K562 (cell line): ENCODE results near the gene SLFN5. TPM values are rescaled to one million over a fixed set of nuclear protein-coding genes. Genes with fewer than 3 reads are reported as not detected.

Source experiments
- DNMT1 ChIP-seq: fragments of 450-650 bp; IDR thresholded peaks from 2 replicates; pipeline ENCODE4 v1.6.1; 2016; ENCODE audit warnings: antibody characterized with exemption, mild to moderate bottlenecking
- FIP1L1 ChIP-seq: fragments of 200-400 bp; formaldehyde crosslinking; IDR thresholded peaks from 2 replicates; pipeline ENCODE4 v1.6.1; 2018; ENCODE audit warnings: mild to moderate bottlenecking, low read depth, low read length; ENCODE audit not compliant: poor library complexity, severe bottlenecking
- GTF2E2 ChIP-seq: fragments of 200-800 bp; sonication (Bioruptor generic); IDR thresholded peaks from 2 replicates; pipeline ENCODE4 v1.6.1; 2016; ENCODE audit warnings: missing genetic modification characterization, missing compliant biosample characterization
- LEF1 ChIP-seq: fragments of 450-650 bp; IDR thresholded peaks from 2 replicates; pipeline ENCODE4 v1.6.1; 2016; ENCODE audit warnings: mild to moderate bottlenecking
- NFE2 ChIP-seq: IDR thresholded peaks from 2 replicates; pipeline ENCODE4 v1.6.1; 2014; ENCODE audit warnings: antibody characterized with exemption, low read depth
- SP1 ChIP-seq: sonication (generic); formaldehyde crosslinking; IDR thresholded peaks from 2 replicates; pipeline ENCODE4 v1.8.1; 2022; ENCODE audit warnings: mild to moderate bottlenecking, missing genetic modification reagents
- STAT5A ChIP-seq: IDR thresholded peaks from 2 replicates; pipeline ENCODE4 v1.6.1; 2012; ENCODE audit warnings: low read length, inconsistent platforms, borderline replicate concordance
- ZNF280A ChIP-seq: fragments of 450-650 bp; IDR thresholded peaks from 2 replicates; pipeline ENCODE4 v1.6.1; 2018; ENCODE audit warnings: mild to moderate bottlenecking, low read depth; ENCODE audit not compliant: partially characterized antibody
- ZNF551 ChIP-seq: fragments of 250-450 bp; sonication (Bioruptor Pico); IDR thresholded peaks from 2 replicates; pipeline ENCODE4 v1.5.0; 2021; ENCODE audit warnings: mild to moderate bottlenecking, moderate library complexity
- ZNF592 ChIP-seq: fragments of 450-650 bp; IDR thresholded peaks from 2 replicates; pipeline ENCODE4 v1.6.1; 2017; ENCODE audit warnings: antibody characterized with exemption, mild to moderate bottlenecking
- polyA plus RNA-seq, 8 experiments: library from polyadenylated mRNA; depleted of rRNA in 4 of 8; stranded (reverse) in 5 of 8; unstranded in 3 of 8; fragments of >200 nt; fragmentation: Nextera tagmentation in 2 of 8; fragmentation: Illumina TruSeq in 1 of 8; extraction: Ambion mirVana in 2 of 8; extraction: Trizol in 1 of 8; gene quantifications; 2 replicates each; pipeline versions ENCODE4 v1.2.1 to v1.2.3, GENCODE V29; 2011 to 2014; ENCODE audit warnings: inconsistent platforms in 1 of 8, missing spikeins in 1 of 8
- total RNA-seq, 7 experiments: library from RNA; depleted of rRNA in 6 of 7; stranded (reverse); fragments of >200 nt in 6 of 7; fragmentation: Illumina TruSeq in 2 of 7; extraction: Trizol in 2 of 7; gene quantifications; 2 replicates each; pipeline versions ENCODE4 v1.2.1 to v1.2.3, GENCODE V29; 2011 to 2021; ENCODE audit warnings: low replicate concordance in 1 of 7
- TF ChIP-seq, protein P1 (sequence below): sonication (generic); formaldehyde crosslinking; IDR thresholded peaks from 2 replicates; pipeline ENCODE4 v1.8.1; 2023; ENCODE audit warnings: mild to moderate bottlenecking, missing genetic modification reagents
- TF ChIP-seq, protein P2 (sequence below), 3 experiments: fragments of 200-800 bp in 1 of 3; fragments of 250-450 bp in 1 of 3; fragments of 450-650 bp in 1 of 3; sonication (Bioruptor Pico) in 1 of 3; sonication (Bioruptor generic) in 1 of 3; formaldehyde crosslinking in 1 of 3; IDR thresholded peaks; 2 replicates each; pipeline versions ENCODE4 v1.6.1 to v1.8.0; 2016 to 2022; ENCODE audit warnings: mild to moderate bottlenecking in 2 of 3, missing genetic modification characterization in 2 of 3, missing compliant biosample characterization in 1 of 3, moderate library complexity in 1 of 3
- TF ChIP-seq, protein P3 (sequence below): sonication (generic); formaldehyde crosslinking; IDR thresholded peaks from 2 replicates; pipeline ENCODE4 v1.8.0; 2023; ENCODE audit warnings: mild to moderate bottlenecking, missing genetic modification reagents

SLFN5 gene
- total and polyA plus RNA-seq, 9 of the 15 experiments (the other 6 are each of a cell fraction or from before 2014, with no cell fraction given) = under 0.01 to 0.18 (median 0.04) TPM; not detected in 1

DNA sequence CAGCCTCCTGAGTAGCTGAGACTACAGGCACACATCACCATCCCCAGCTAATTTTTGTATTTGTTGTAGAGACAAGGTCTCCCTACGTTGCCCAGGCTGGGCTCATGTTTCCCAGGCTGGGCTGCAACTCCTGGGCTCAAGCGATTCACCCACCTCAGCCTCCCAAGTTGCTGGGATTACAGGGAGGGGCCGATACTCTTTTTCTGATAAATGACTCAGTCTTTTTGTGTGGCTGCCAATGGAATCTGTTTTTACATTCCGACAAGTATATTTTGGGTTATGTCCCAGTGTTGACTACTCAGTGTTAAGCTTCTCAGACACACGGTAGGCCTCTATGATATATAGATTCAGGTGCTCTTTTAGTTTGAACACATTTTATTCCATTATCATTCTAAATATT, 72.4 kb downstream of the SLFN5 start (continued):
- TF ChIP-seq, protein P1, sequence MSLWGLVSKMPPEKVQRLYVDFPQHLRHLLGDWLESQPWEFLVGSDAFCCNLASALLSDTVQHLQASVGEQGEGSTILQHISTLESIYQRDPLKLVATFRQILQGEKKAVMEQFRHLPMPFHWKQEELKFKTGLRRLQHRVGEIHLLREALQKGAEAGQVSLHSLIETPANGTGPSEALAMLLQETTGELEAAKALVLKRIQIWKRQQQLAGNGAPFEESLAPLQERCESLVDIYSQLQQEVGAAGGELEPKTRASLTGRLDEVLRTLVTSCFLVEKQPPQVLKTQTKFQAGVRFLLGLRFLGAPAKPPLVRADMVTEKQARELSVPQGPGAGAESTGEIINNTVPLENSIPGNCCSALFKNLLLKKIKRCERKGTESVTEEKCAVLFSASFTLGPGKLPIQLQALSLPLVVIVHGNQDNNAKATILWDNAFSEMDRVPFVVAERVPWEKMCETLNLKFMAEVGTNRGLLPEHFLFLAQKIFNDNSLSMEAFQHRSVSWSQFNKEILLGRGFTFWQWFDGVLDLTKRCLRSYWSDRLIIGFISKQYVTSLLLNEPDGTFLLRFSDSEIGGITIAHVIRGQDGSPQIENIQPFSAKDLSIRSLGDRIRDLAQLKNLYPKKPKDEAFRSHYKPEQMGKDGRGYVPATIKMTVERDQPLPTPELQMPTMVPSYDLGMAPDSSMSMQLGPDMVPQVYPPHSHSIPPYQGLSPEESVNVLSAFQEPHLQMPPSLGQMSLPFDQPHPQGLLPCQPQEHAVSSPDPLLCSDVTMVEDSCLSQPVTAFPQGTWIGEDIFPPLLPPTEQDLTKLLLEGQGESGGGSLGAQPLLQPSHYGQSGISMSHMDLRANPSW (CRISPR knock-in tag) = no peak
- TF ChIP-seq, protein P2, sequence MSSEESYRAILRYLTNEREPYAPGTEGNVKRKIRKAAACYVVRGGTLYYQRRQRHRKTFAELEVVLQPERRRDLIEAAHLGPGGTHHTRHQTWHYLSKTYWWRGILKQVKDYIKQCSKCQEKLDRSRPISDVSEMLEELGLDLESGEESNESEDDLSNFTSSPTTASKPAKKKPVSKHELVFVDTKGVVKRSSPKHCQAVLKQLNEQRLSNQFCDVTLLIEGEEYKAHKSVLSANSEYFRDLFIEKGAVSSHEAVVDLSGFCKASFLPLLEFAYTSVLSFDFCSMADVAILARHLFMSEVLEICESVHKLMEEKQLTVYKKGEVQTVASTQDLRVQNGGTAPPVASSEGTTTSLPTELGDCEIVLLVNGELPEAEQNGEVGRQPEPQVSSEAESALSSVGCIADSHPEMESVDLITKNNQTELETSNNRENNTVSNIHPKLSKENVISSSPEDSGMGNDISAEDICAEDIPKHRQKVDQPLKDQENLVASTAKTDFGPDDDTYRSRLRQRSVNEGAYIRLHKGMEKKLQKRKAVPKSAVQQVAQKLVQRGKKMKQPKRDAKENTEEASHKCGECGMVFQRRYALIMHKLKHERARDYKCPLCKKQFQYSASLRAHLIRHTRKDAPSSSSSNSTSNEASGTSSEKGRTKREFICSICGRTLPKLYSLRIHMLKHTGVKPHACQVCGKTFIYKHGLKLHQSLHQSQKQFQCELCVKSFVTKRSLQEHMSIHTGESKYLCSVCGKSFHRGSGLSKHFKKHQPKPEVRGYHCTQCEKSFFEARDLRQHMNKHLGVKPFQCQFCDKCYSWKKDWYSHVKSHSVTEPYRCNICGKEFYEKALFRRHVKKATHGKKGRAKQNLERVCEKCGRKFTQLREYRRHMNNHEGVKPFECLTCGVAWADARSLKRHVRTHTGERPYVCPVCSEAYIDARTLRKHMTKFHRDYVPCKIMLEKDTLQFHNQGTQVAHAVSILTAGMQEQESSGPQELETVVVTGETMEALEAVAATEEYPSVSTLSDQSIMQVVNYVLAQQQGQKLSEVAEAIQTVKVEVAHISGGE (CRISPR knock-in tag; IDR thresholded peaks at IDR 0.05) = no peak
- TF ChIP-seq, protein P3, sequence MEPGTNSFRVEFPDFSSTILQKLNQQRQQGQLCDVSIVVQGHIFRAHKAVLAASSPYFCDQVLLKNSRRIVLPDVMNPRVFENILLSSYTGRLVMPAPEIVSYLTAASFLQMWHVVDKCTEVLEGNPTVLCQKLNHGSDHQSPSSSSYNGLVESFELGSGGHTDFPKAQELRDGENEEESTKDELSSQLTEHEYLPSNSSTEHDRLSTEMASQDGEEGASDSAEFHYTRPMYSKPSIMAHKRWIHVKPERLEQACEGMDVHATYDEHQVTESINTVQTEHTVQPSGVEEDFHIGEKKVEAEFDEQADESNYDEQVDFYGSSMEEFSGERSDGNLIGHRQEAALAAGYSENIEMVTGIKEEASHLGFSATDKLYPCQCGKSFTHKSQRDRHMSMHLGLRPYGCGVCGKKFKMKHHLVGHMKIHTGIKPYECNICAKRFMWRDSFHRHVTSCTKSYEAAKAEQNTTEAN (CRISPR knock-in tag) = no peak
- TF ChIP-seq GTF2E2 (tag) = no peak
- no peak for TF ChIP-seq FIP1L1
- TF ChIP-seq DNMT1 = no peak
- TF ChIP-seq SP1 (CRISPR knock-in tag) = no peak
- TF ChIP-seq ZNF592 = no peak
- TF ChIP-seq STAT5A = no peak
- TF ChIP-seq LEF1 = no peak
- TF ChIP-seq ZNF551 (CRISPR knock-in tag) = no peak
- no peak for TF ChIP-seq ZNF280A
- peak; percentile 92 for TF ChIP-seq NFE2
